Skin epidermis (tissue), 12 donors: ENCODE measurements around the gene PRR29.
A peak's percentile ranks its signal among the peaks of the same experiment; 100 is the strongest.

Experiments
- H3K27ac ChIP-seq, 21 experiments: fragments of 200-600 bp; sonication (generic) in 11 of 21; one replicate each; pipeline ENCODE4 v1.5.0; 2020; ENCODE audit warnings: mild to moderate bottlenecking in 3 of 21, inconsistent platforms in 2 of 21, moderate library complexity in 2 of 21
- H3K4me3 ChIP-seq, 7 experiments: fragments of 200-600 bp; sonication (generic) in 2 of 7; one replicate each; pipeline ENCODE4 v1.5.0; 2020; ENCODE audit warnings: inconsistent platforms in 2 of 7, mild to moderate bottlenecking in 2 of 7, moderate library complexity in 1 of 7

Gene PRR29

DNA sequence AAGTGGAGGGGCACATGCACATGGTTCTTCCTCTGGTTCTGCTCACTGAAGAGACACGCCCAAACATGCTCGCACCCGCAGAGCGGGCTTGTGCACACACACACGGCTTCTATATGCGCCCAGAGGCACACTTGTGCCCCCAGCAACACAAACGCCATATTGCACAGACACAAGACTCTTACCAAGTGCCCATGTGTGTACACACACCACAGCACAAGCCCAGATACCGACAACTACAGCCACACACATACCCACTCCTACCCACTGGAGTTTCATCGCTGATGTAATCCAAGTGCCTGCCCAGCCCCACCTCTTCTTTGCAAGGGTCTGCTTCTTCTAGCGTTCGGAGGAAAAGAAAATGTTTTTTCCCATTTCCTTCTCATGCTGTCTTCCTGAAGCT lies 6.5 kb upstream of the PRR29 start:
- Histone ChIP-seq H3K27ac (no peak overlapping the region), H3K4me3 (no peak overlapping the region)

DNA sequence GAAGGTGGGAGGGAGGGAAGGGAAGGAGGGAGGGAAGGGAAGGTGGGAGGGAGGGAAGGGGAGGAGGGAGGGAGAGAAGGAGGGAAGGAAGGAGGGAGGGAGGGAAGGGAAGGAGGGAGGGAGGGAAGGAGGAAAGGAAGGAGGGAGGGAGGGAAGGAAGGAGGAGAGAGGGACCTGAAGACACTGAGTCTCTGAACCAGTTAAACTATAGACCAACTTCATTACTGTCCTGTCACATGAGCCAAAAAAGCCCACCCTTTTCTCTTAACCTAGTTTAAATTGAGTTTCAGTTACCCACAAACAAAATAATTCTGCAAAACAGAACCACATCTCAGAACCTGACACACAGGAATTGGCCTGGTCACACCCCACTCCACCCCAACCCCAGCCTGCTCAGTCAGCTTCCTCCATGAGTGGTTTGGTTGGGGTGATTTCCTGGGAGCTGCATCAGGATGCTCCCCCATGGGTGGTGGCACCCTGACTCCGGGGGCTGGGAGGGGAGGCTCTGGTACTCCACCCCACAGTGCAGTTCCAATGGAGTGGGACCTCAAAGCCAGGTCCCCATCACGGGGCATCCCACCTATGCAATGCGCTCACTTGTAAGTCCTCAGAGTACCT lies 4.7 kb upstream of the PRR29 start:
- Histone ChIP-seq H3K27ac (no peak overlapping the region), H3K4me3 (no peak overlapping the region)

DNA sequence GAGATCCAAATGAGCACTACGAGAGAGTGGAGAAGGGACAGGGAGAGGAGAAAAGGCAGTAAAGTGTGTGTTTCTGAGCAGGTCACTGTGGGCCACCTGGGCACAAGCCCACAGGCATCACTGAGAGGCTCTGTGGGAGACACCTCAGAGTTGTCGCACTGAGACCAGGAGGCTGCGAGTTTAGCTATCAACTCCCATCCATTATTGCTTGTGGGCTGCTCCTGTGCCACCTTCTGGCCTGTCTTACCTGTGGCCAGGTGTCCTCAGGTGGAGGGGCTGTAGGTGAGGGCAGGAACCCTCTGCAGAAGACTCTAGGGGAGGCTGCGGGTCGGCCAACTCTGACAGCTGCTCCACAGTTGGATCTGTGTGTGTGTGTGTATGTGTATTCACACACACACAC lies 2.5 kb upstream of the PRR29 start:
- H3K27ac ChIP-seq, result no peak overlapping the region
- H3K4me3 ChIP-seq, result no peak overlapping the region

DNA sequence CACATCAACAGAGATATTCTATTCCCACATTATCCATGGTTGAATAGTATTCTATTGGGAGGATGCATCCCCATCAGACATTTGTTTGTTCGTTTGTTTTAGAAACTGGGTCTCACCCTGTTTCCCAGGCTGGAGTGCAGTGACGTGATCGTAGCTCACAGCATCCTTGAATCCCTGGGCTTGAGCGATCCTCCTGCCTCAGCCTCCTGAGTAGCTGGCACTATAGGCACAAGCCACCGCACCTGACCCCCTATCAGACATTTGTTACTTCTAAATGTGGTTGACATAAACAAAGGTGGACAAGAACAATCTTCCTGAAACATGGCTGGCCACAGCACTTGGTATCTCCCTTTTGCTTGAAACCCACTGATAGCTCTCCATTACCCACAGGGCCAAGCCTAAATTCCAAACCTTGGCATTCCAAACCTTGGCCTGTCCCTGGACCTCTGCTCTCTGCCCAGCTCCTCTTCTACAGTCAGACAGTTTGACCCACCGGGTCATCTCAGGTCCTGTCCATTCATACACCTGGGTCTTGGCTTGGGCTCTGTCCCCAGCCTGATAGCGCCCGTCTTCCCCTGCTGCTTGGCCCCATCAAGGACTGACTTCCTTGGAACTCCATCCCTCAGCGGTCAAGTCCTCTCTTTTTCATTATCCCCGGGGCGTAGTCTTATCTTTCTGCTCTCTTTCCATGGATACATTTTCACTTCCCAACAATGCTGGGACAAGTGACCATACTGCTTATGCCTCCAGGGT lies 1.5 kb upstream of the PRR29 start:
- Histone ChIP-seq H3K27ac (peak overlapping the region in 1 of 21 experiments; percentile 36), H3K4me3 (no peak overlapping the region)

DNA sequence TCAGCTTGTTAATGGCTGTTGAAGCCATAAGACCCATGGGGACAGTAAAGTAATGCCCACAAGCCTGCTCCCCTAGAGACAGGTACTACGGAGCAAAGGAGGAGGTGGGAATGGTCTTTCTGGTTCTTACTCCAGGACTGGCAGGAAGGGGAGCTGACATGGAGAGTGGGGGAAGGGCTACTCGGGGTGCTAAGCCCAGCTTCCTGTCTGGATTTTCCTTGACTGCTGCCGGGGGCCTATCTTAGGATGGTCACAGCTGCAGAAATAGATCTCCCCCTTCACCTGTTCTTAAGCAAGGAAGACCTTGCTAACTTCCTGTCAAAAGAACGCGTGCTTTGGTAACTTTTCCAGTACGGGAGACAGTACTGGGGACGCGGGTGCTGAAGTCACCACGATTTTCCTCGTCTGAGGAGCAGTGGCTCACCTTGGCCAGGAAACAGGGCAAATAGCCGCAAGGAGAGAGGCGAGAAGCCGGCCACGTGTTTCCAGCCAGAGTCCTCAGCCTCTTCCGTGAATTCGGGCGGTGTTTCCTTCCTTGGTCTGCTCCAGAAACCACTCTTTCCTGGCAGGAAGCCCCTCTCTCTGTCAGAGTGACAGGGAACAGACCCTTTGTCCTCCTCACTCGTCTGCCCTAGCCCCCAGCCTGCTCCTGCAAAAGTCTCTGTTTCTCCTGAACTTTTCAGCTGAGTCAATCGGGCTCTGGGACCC lies 656 bp upstream of the PRR29 start:
- Histone ChIP-seq H3K27ac (peak overlapping the region in 6 of 21 experiments; percentile 8 to 72 (median 42)), H3K4me3 (peak overlapping the region; percentile 36 to 53 (median 42))

DNA sequence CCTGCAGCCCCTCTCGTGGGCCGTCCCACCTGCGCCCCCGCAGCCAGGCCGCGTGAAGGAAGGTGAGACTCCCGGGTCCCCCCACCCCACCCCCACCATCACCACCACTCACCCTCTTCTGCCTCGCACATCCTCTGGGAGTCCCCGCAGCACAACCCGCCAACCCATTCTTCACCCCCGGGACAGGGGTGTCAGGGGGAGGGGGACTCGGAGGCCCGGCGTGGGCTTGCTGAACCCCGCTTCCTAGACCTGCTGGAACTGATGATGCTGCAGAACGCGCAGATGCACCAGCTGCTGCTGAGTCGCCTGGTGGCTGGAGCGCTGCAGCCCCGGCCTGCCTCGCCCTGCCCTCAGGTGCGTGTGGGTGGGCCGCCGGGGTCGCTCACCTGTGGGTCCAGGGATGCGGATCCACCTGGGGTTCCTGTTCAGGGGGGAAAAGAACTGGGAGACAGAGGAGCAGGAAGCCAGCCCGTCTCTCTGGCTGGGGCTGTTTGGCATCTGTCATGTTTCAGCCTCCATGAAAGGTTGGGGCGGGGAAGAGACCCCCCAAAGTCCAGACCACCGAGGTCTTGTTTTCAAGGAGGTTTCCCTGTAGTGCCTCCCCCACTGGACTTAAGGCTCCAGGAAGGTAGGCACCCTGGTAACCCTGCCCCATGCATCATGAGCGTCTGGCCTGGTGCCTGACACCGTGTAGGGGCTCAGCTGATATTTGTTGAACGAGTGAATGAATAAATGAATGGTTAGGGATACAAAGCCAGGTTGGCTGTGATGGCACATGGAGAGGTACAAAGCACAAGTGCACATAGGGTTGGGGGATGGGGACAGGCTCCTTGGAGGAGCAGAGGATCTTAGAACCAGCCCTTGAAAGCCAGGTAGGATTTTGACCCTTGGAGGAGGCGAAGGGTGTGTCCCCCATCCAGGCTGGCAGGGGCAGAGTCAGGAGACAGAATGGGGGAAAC lies 849 bp downstream of the PRR29 start:
- H3K4me3 ChIP-seq, result peak overlapping the region; percentile 36 to 53 (median 42)

DNA sequence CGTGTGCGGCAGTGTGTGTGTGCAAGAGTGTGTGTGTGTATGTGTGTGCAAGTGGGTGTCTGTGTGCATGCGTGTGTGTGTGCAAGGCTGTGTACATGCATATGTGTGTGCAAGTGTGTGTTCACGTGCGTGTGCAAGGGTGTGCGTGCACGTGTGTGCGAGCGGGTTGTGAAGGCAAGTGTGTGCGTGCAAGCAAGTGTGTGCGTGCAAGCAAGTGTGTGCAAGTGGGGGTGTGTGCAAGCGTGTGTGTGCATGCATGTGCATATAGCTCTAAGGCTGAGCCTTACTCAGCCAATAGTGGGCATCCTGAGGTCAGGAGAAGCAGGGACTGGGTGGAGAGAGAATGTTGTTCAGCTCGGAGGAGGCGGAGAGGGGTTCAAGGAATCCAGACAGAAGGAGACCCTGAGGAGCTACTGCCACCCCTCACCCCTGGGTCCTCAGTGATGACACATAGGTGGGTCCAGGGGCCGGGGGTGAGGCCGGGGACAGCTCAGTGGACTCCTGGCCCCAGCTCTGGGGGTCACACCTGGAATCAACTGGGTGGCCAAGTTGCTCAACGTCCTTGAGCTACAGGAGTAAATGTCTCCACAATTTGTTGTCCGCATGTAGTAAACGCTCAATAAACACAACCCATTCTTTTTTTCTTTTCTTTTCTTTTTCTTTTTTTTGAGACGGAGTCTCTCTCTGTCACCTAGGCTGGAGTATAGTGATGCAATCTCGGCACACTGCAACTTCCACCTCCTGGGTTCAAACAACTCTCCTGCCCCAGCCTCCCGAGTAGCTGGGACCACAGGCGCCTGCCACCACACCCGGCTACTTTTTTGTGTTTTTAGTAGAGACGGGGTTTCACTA lies 1.8 kb downstream of the PRR29 start:
- no peak overlapping the region for H3K4me3 ChIP-seq

More for the DNA sequence above, 849 bp downstream of the PRR29 start:
- peak overlapping the region in 8 of 21 experiments; percentile 8 to 72 (median 34) for H3K27ac ChIP-seq

DNA sequence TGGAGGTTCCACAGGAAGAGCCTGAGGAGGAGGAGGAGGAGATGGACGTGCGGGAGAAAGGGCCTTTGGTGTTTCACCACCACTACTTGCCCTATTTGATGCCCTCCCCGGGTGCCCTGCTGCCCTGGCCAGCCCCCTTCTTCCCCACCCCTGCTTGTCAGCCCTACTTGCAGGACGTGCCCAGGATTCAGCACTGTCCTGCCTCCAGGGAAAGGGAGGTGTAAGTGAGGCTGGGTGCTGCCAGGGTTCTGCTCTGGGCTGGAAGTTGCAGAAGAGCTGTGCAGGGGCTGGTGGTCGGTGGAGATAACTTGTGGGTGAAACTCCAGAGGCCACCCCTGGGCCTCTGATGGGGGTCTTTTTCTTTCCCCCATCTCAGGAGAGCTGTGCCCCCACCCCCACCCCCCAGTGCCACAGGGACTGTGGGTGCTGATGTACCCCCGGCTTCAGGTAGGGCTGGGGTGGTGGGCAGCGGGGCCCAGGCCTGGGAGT lies 3.0 kb downstream of the PRR29 start:
- H3K4me3 ChIP-seq, result no peak overlapping the region
- H3K27ac ChIP-seq, result peak overlapping the region in 9 of 21 experiments; percentile 3 to 65 (median 47)

More for the DNA sequence above, 1.8 kb downstream of the PRR29 start:
- no peak overlapping the region for H3K27ac ChIP-seq

DNA sequence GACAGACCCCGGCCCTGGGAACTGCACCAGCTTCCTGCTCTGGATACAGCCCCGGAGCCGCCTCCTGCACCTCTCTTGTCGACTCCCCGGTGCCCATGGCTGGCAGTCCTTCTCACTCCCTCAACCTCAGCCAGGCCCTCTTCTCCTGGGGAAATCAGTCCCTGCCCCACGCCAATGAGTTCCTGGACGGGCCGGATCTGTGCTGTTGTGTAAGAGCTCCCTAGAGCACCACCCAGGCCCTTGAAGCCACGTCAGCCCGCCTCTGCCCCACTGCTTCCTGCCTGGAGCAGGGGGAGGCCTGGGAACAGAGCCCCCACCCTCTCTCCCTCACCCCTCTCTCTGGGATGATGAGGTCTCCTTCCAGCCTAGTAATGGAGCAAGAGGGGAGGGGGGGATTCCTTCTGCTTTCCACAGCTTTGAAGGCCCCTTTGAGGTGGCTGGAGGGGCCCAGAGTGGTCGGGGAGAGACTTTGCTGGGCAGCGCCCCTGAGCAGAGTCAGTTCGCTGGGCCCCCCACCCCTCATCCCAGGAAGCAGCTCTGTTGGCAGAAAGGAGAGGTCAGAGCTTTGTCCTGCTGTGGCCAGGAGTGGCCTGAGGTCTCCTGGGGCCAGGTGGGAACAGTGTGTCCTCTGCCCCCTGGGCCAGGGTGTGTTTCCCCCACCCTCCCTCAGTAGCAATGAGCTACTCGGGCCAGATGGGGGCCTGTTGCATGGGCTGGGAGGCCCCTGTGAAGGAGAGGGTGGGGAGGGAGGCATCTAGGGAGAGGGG lies 3.8 kb downstream of the PRR29 start:
- Histone ChIP-seq H3K27ac (peak overlapping the region in 12 of 21 experiments; percentile 3 to 65 (median 52)), H3K4me3 (no peak overlapping the region)

DNA sequence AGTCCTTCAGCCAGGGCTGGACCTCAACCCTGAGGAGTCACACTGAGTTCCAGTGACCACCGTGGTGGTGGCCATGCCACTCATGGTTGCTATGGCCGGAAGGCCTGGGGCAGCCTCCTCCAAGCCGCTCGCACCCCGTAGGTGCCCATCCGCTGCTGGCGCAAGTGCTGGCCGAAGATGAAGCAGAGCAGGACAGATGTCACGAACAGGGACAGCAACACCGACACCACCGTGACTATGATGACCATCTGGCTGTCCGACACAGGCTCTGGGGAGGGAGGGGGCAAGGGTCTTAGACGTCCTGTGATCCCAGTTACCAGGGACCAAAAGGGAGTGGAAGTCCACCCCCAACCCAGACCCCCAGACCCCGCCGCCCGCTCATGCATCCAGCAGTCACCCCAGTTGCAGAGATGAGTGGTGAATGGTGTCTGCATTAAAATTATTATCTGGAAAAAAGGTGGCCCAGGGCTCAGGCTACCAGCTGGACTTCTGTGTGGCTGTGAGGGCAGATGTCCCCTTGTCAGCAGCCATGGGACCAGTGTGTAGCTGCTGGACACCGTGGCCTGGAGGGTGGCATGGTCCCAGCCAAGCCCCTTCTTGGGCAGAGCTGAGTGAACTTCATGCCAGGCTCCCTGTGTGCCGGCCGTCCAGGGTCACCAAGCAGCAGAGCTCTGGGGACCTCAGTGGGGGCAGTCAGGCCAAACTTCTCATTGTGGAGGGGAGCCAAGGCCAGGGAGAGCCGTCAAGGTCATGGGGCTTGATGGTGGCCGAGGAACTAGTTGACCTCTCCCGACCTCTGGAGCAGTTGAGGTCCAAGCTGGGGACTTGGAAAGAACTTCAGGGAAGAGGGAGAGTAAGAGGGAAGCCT lies 4.7 kb downstream of the PRR29 start:
- H3K27ac ChIP-seq, result peak overlapping the region in 3 of 21 experiments; percentile 25 to 60 (median 53)
- no peak overlapping the region for H3K4me3 ChIP-seq

DNA sequence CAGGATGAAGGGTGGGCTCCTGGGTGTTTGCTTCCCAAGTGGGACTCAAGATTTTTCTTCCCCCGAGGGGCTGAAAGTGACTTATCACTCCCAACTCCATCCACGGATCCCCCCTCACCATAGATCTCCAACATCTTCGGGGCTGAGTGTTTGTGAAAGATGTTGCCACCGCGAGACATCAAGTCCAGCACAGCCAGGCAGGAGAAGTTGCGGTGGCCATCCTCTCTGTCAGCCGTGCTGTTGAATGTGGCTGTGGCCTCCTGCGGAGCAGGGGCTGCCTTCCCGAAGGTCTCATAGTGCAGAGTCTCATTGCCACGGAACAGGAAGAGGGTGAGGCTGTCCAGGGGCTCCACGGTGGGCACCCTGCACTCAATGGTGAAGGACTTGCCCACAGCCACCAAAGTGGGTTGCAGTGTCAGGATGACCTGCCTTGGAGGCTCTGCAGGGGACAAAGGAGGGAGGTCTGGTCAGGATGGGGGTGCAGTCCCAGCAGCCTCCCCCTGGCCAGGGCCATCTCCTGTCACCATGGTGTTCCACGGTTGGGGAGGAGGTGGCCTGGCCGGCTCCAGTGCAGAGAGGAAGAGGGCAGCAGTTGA lies 5.5 kb downstream of the PRR29 start:
- Histone ChIP-seq H3K27ac (no peak overlapping the region), H3K4me3 (no peak overlapping the region)

DNA sequence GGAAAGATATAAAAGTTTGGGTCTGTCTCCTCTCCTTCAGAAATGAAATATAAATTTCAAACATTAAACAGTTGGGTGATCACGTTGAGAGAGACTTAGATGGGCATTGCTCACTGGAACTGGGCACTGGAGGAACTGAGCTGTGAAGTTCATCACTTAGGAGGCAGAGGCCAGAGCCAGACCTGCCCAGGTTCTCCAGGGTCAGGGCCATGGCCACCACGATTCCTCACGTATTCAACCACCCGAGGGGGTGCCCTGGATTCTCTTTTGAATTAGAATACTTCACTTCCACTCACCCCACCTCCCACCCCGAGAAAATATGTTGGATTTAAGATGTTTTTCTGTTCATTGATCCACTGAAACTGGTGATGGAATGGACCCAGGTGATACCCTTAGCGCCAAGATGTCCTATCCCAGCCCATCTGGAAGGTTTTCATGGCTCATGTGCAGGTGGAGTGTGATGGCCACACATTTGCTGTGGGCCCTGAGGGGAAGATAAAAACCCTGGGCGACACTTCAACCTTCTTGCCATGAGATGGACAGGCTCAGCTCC lies 6.1 kb downstream of the PRR29 start:
- Histone ChIP-seq H3K27ac (no peak overlapping the region), H3K4me3 (no peak overlapping the region)

DNA sequence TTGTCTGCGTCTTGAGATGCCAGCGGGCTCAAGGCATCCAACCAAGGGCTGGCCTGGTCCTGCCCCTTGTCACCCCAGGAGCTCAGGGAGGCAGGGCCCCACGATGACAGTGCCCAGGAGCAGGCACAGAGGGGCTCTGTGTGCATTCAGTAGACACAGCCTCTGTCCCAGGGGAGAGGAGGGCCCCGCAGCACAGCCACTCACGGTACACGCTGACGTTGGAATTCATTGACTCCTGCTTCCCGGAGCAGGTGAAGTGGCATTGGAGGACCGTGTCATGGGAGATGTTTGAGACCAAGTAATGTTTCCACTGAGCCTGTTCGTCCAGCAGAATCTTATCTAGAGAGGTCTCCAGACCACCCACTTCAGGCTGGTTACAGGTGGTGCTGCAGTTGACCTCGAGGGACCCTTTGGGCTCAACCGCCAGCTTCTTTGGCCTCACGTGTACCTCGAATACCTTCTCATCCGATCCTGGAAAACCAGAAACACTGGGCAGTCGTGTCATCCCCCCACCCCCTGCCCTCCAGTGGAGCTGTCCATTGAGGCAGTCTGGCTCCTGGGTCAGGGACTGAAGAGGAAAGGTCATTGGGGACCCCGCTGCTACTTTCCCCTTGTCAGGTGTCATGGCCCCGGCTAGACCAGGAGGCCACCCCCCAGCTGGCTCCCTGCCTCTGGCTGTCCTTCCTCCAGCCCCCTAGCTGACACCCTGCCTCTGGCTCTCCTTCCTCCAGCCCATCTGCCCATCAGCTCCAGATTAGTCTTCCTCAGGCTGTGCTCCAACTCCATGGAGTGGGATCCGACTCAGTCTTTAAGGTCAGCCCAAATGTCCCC lies 7.0 kb downstream of the PRR29 start:
- H3K4me3 ChIP-seq, result no peak overlapping the region

DNA sequence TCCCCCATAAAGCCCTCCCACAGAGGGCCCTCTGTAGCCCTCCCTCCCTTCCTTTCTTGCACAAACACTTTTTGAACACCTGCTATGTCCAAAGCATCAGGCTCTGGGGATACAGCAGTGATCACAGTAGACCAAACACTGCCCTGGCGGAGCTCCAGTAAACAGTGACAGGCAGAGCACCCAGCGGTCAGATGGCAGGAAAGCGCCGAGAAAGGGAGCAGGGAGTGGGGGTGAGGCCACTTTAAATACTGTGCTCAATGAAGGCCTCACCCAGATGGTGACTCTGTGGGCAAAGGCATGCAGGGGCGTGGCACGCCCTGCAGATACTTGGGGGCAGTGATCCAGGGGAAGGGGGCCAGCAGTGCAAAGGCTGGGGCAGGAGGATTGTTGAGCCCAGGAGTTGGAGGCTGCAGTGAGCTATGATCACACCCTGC lies 7.6 kb downstream of the PRR29 start:
- no peak overlapping the region for H3K4me3 ChIP-seq
- peak overlapping the region in 4 of 21 experiments; percentile 23 to 62 (median 52) for H3K27ac ChIP-seq

More for the DNA sequence above, 7.0 kb downstream of the PRR29 start:
- peak overlapping the region in 3 of 21 experiments; percentile 16 to 62 (median 49) for H3K27ac ChIP-seq
